ENCODE results near the gene ADGRG6.

The ADGRG6 gene

DNA sequence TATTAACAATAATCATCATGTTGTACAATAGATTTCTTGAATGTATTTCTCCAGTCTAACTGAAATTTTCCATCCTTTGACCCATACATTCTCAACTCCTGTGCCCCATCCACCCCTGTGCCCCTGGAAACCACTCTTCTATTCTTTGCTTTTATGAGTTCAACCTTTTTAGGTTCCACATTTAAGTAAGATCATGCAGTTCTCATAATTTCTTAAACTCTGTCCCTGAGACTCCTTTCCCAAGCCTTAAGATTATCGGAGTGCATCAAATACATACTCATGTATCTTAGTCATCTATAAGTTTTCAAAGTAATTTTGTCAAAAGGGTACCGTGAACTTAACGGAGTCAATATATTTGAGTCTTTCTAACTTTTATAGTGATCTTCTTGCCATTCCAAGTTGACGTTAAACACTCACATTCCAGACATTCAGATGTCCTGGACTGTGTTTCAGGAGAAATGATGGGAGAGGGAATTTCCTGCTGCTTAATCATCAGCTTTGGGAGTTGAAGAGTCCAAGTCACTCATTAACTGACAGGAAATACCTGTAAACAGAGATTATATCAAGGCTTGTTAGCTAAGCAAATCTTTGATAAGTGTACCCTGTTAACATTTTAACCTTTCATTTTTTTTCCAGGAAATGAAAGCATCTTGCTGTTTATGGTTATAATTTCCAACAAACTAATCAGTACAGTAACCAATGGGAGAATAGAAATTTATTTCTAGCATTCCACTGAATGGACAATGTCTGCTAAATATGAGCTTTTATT, 73.3 kb downstream of the ADGRG6 start:
- no peak for DNase-seq

- no peak for DNase-seq
Measured at GRCh38 chr6:142376115-142376514, 74.3 kb downstream of the ADGRG6 start.

GRCh38 chr6:142376800-142377496, 75.1 kb downstream of the ADGRG6 start:
- no peak for DNase-seq

GRCh38 chr6:142377497-142377848, 75.7 kb downstream of the ADGRG6 start:
- DNase-seq, result no peak

DNA sequence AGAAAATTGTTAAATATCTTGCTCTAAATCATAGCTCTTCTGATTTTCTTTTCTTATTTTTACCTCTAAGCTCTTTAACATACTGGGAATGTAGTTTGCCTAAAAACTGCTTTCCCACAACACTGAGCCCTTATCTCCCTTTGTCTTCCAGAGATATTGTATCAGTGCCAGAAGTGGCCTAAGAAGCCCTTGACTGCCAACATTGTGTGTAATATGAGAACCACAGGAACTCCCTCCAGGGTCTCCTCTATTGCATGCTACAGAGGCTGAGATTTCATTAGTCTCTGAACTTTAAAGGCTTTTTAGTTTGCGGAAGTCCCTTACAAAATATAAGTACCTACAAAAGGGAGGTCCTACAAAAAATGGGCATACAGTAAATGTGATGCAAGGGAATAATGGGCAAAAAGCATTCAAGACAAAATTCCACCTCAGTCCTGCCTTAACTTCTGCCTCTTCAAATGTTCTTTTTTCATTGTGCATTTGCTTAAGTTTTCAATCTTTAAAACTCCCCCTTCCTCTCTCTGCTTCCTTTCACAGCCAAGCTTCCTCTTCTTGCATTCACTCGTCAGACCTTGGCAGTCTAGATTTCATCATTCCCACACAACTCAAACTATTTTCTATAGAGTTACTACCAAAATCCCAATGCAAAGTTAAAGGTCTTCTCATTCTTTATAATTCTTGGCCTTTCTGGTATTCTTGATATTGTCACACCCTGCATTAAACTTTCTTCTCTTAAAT, 76.5 kb downstream of the ADGRG6 start:
- no peak for DNase-seq

DNA sequence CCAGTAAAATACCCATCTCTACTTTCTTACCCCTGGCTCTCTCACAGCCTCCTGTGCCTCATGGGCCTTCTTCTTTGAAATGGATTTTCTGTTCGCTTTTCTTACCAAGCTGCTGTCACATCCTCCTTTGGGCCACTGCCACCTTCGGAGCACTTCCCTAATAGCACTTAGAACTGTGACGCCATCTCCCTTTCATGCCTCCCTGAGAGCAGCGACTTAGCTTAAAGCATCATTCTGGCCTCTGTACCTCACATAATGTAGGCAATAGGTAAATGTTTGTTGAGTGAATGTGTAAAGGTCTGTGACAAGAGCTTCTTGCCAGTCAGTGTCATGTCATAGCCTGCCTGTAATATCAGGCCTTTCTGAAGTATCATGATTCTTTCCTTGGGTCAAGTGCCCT, 78.8 kb downstream of the ADGRG6 start:
- peak in 1 of 51 donors; percentile 2 for DNase-seq

DNA sequence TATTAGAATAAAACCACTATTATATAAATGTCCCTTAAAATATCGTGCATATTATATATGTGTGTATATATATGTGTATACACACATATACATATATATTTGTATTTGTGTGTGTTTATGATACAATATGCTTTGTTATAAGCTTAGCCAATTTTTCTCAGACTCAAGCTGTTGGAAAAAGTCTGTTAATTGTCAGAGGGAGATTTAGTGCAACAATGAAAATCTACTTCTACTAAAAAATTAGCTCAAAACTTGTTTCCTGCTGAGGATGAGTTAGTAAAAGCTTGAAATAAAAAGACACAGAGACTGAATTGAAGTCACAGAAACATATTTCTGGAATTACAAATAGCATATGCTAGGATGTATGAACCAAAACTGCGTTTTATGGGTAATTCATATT, 79.4 kb downstream of the ADGRG6 start:
- DNase-seq, result no peak

GRCh38 chr6:142381845-142382378, 80.1 kb downstream of the ADGRG6 start:
- DNase-seq, result no peak

DNA sequence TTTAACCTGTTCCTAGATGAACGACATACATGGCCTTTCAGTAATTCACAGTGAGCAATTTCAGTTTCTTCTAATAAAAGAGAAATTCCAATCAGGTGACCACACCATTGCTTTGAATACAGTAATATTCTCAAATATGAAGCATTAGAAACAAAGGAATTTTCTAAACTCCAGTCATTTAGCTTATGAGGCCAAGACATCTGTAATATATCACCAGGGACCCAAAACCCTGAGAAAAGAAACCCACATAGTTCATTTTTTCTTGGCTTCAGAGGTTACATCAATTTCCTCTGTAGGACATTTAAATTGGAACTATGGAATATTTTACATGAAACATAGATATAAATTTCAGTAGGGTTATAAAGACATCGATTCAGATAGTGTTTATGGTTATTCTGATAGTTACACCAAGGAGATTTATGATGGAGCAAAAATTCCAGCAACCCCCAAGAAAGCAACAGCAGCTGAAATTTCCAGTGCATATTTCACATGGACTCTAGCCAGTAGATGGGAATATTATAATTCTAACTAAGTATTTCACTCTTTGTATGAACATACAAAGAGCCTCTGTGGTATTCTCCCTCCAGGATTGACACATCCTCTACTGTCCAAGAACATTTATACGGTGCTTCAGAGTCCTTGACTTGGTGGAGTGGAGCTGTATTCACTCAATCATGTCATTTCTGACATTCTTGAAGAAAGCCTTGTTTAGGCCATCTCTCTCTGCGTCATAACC, 82.9 kb downstream of the ADGRG6 start:
- no peak for DNase-seq

- no peak for DNase-seq
Measured at GRCh38 chr6:142385352-142385751, 83.5 kb downstream of the ADGRG6 start.

DNA sequence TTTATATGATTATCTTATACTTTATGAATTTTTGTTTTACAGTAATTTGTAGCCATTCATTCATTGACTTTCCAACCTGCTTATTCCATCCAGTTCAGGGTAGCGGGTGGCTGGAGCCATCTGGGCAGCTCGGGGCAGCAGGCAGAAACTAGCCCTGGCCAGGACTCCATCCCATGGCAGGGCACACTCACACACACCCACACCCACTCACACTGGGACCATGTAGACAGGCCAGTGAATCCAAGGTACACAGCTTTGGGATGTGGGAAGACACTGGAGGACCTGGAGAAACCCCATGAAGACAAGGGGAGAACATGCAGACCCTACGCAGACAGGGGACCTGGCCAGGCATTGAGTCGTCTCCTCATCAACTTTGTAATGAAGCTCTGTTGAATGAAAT, 84.8 kb downstream of the ADGRG6 start:
- no peak for DNase-seq

DNA sequence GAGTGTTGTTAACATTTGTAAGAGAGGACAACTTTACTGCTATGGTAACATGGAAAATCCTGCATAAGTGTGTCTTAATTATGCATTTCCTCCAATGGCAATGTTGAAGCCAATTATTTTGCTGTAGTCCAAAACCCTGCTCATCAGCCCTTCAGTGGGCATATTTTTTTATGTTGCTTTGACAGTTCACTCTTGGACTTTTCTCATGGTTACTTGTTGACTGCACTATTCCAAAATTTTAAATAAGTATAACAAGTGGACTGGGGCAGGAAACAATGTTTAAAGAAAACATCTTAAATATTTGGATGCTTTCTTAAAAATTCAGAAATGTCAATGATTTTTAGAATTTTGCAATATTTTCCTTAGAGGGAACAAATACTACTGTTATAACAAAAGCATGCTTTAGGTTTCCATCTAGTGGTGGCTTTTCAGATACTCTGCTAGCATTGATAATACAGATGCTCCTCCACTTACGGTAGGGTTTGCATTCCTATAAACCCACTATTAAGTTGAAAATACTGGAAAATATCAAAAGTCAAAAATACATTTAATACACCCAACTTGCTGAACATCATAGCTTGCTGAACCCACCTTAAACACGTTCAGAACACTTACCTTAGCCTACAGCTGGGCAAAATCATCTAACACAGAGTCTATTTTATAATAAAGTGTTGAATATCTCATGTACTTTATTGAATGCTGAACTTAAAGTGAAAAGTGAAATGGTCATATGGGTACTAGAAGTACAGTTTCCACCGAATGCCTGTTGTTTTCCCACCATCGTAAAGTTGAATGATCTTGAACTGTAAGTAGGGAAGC, 86.4 kb downstream of the ADGRG6 start:
- peak in 1 of 51 donors; percentile 56 for DNase-seq

GRCh38 chr6:142395266-142395665, 93.5 kb downstream of the ADGRG6 start:
- DNase-seq, result no peak

DNA sequence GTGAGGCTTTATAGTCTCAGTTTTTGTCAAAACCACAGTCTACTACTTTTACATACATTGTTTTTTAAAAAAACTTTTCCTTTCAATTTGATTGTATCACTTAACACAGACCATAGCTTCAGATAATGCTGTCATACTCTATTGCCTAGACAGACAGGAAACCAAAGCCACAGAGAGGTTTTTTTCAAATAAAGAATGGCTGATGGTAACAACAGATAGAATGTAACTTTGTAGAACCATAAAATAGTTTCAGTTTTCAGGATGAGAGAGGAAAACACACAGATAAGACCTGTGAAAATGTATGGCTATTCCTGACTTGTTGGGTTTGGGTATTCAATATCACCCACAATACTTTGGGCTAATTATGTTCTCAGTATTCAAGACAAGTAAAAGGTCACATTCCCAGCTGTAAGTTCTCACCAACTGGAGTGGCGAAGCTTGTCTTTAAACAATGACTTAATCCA, 94.0 kb downstream of the ADGRG6 start:
- no peak for DNase-seq

- no peak for DNase-seq
Measured at GRCh38 chr6:142398353-142398752, 96.5 kb downstream of the ADGRG6 start.

DNA sequence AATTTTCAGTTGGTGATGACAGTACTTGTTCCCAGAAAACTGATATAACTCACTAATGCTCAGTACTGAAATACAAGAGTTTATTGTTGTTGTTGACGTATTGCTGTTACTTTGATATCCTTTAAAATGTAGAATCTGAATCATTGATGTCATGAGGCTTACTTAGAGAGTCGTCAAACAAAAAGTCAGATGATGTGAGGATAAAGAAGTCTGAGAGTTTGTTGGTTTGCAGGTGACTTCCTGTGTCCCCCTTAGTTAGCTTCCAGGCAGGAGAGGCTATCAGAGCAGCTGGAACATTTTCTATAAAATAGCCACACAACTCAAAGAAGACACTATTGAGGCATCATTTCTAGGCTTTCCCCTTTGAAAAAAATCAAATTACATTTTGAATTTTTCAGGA, 97.9 kb downstream of the ADGRG6 start:
- DNase-seq, result no peak

DNA sequence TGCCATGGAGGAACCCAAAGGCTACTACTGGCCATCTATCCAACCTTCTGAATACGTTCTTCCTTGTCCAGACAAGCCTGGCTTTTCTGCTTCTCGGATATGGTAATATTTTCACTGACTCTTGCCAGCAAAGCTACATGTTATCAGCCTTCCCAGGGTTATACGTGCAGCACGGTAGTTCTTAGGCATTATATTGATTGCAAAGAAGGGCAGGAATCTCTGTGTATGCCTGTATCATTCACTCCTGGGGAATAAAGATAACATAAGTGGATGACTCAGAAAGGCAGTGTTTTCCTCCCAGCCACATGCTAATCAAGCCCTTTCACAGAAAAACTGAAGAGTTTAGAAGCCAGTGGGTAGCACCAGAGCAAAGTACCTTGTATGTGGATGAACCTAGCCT, 98.7 kb downstream of the ADGRG6 start:
- DNase-seq, result no peak

DNA sequence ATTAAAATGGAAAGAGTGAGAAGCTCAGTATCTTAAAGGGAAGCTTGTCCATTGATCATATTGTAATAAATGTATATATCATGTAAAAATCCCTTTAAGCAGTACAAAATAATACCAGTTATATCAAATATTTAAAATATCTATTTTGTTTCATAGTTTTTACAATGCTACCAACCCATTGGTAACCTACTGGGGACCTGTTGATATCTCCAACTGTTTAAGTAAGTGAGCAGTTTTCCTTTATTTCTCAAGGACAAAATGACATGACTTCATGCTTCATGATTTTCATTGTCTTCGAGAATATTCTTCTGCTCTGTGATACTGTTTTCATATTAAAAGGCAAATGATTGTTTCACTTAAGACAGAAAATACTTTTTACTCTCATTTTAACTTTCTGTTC, 100.0 kb downstream of the ADGRG6 start:
- no peak for DNase-seq

DNA sequence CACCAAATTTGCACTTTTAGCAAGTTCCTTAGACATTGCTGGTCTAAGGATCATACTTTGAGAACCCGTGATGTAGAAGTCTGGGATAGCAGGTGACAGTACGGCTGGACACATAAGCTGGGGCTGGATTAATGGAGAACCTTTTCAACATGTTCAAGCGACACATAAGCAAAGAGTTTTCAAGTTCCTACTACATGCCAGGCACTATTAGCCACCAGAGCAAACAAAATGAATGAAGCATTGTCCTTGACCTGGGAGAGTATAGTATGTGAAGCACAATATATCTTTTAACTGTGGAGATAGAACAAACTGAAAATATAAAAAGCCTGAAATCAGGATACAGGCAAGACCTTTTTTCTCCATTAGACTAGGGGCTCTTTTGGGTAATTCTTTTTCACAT, 102.9 kb downstream of the ADGRG6 start:
- no peak for DNase-seq

DNA sequence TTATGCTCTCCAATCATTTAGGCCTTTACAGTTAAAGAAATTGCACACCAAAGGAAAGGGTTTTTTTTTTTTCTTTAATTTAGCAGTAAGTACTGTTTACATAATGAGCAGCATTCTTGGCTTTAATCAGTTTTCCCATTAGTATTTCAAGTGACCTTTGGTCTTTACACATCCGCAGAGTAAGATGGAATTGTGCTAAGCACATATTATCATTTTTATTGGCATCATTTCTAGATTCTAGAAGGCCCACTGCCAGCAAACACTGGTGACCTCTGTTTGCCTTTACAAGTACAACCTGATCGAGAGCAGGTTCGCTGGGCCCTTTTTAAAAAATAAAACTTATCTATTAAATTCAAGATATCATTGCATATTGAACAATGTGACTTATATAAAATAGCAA, 104.3 kb downstream of the ADGRG6 start:
- no peak for DNase-seq

Data from hypothalamus (tissue), 51 donors.